ENCODE data around the gene MAP2K3. TPM values are rescaled to one million over a fixed set of nuclear protein-coding genes. Genes with fewer than 3 reads are reported as not detected.

MAP2K3 gene
- total and polyA plus RNA-seq, 2 of the 8 experiments (the other 6 are each of a cell fraction or from before 2014, with no cell fraction given) = 16.9 to 33.5 TPM

DNA sequence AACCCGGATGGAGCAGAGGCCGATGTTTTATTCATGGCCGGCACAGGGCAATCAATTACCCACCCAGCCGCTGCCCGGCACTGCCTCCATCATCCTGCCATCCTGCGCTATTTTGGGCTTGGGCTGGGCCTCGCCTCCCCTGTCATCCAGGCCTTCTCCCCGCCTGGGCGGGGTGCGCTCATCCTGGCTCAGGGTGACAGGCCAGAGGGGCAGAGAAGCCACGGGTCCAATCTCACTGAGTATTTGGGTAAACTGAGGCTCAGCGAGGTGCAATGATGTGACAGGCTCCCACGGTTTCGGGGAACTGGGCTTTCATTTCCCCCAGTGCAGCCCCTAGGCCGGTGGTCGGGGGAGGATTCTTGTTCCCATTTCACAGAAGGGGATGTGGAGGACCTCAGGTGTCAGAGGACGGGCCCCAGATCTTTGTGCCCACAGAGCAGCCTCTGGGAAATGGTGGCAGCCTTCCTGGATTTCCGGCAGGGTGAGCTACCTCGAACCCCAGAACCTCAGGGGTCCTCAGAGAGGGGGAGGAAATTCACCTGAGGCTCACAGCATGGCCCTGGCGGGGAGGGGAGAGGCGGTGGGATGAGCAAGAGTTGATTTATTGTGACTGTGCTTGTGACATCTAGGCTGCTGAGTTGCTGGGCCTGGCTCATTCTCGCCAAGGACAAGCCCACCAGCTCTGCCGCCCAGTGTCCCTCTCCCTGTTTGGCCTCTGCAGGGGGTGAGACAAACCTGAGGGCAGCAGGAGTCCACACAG lies 67.9 kb downstream of the MAP2K3 start (continued):
- TF ChIP-seq CHD1 (IDR thresholded peaks at IDR 0.05; ENCODE audit: low read depth, low read length) = no peak
